H1 (cell line): ENCODE results near the gene EPN2. TPM values are rescaled to one million over a fixed set of nuclear protein-coding genes. Genes with fewer than 3 reads are reported as not detected.

Experiments used
- CTCF ChIA-PET: fragments of 300-600 bp; sonication (Branson Sonifier 250); formaldehyde crosslinking; loops from one replicate; lab custom pipeline; 2021; ENCODE audit not compliant: partially characterized antibody; lab: Charles Lee
- POLR2A ChIA-PET: fragments of 300-600 bp; sonication (Branson Sonifier 250); formaldehyde crosslinking; loops from one replicate; lab custom pipeline; 2021; ENCODE audit warnings: inconsistent platforms; ENCODE audit not compliant: partially characterized antibody; lab: Charles Lee
- DNase-seq, 2 experiments: peaks; one replicate each; pipeline versions ENCODE4 v3.0.0 to v3.0.0-alpha.2; 2010 to 2022; ENCODE audit warnings: low spot score in 2 of 2, low read depth in 1 of 2, mixed read lengths in 1 of 2
- FAIRE-seq: peaks from 2 replicates; lab custom pipeline; 2011; peaks lifted over from hg19 to GRCh38; lab: Jason Lieb, UNC
- H2AFZ ChIP-seq: 2 replicates; pipeline ENCODE4 v1.8.1; 2012; ENCODE audit warnings: low read length, inconsistent platforms
- H2AK5ac ChIP-seq: 2 replicates; pipeline ENCODE4 v1.6.1; 2013; ENCODE audit warnings: low read depth, low read length
- H2BK120ac ChIP-seq: replicated peaks from 2 replicates; pipeline ENCODE3; 2013; ENCODE audit warnings: low read depth, low read length, inconsistent platforms
- H2BK12ac ChIP-seq: 2 replicates; pipeline ENCODE4 v1.6.1; 2013; ENCODE audit warnings: low read depth, low read length
- H2BK15ac ChIP-seq: 2 replicates; pipeline ENCODE4 v1.6.1; 2013; ENCODE audit warnings: low read length
- H2BK20ac ChIP-seq: 2 replicates; pipeline ENCODE4 v1.6.1; 2013; ENCODE audit warnings: low read length
- H2BK5ac ChIP-seq: 2 replicates; pipeline ENCODE4 v1.6.1; 2013; ENCODE audit warnings: low read depth, low read length
- H3K14ac ChIP-seq: 2 replicates; pipeline ENCODE4 v1.6.1; 2013; ENCODE audit warnings: inconsistent platforms; ENCODE audit not compliant: insufficient read length
- H3K18ac ChIP-seq: 2 replicates; pipeline ENCODE4 v1.6.1; 2013; ENCODE audit warnings: low read length; ENCODE audit errors: extremely low read depth
- H3K23ac ChIP-seq: 2 replicates; pipeline ENCODE4 v1.6.1; 2013; ENCODE audit warnings: inconsistent platforms; ENCODE audit not compliant: insufficient read length
- H3K23me2 ChIP-seq: 2 replicates; pipeline ENCODE4 v1.6.1; 2013; ENCODE audit warnings: low read depth, low read length
- H3K27ac ChIP-seq: 2 replicates; pipeline ENCODE4 v1.6.1; 2011; ENCODE audit warnings: low read depth, low read length, inconsistent platforms
- H3K27me3 ChIP-seq, 4 experiments: replicated peaks in 1 of 4; 1 replicate in 1 of 4; 2 replicates in 3 of 4; pipeline versions ENCODE4 v1.6.1 to v1.8.1; 2011 to 2013; ENCODE audit warnings: low read length in 3 of 4, mild to moderate bottlenecking in 3 of 4, inconsistent platforms in 2 of 4, mixed read lengths in 2 of 4, moderate library complexity in 1 of 4; ENCODE audit not compliant: control insufficient read depth in 3 of 4, insufficient read depth in 3 of 4; ENCODE audit errors: extremely low read depth in 1 of 4
- H3K36me3 ChIP-seq, 4 experiments: 2 replicates each; pipeline versions ENCODE4 v1.6.1 to v1.8.1; 2011 to 2013; ENCODE audit warnings: mild to moderate bottlenecking in 4 of 4, low read length in 3 of 4, moderate library complexity in 2 of 4, control low read depth in 1 of 4, inconsistent platforms in 1 of 4; ENCODE audit not compliant: insufficient read depth in 4 of 4, control insufficient read depth in 2 of 4
- H3K4ac ChIP-seq: replicated peaks from 2 replicates; pipeline ENCODE3; 2013; ENCODE audit warnings: low read length, low read depth, mixed read lengths, inconsistent platforms; ENCODE audit not compliant: insufficient read length
- H3K4me1 ChIP-seq, 4 experiments: replicated peaks in 1 of 4; 1 replicate in 1 of 4; 2 replicates in 3 of 4; pipeline versions ENCODE4 v1.6.1 to v1.8.1; 2011 to 2013; ENCODE audit warnings: low read length in 3 of 4, inconsistent platforms in 2 of 4, mixed read lengths in 1 of 4; ENCODE audit not compliant: insufficient read depth in 4 of 4, control insufficient read depth in 3 of 4
- H3K4me2 ChIP-seq, 2 experiments: 2 replicates each; pipeline versions ENCODE4 v1.6.1 to v1.8.1; 2011 to 2013; ENCODE audit warnings: low read depth in 2 of 2, low read length in 2 of 2, control low read depth in 1 of 2, inconsistent platforms in 1 of 2, mild to moderate bottlenecking in 1 of 2; ENCODE audit not compliant: insufficient read depth in 1 of 2
- H3K4me3 ChIP-seq, 4 experiments: fragments of 200-600, 300-600 bp in 1 of 4; sonication (generic), shearing (Covaris generic), sonication (Bioruptor Twin) in 1 of 4; 2 replicates each; pipeline versions ENCODE4 v1.5.1 to v1.8.1; 2011 to 2016; ENCODE audit warnings: low read length in 4 of 4, low read depth in 3 of 4, control low read depth in 2 of 4, inconsistent platforms in 2 of 4, mild to moderate bottlenecking in 2 of 4, mixed read lengths in 1 of 4, moderate library complexity in 1 of 4; ENCODE audit not compliant: insufficient read depth in 2 of 4; ENCODE audit errors: extremely low read depth in 1 of 4
- H3K56ac ChIP-seq: replicated peaks from 2 replicates; pipeline ENCODE3; 2013; ENCODE audit warnings: low read depth, mild to moderate bottlenecking, mixed read lengths, low read length, inconsistent platforms; ENCODE audit not compliant: insufficient read length
- H3K79me1 ChIP-seq: 2 replicates; pipeline ENCODE4 v1.6.1; 2013; ENCODE audit warnings: low read depth, low read length, control low read depth
- H3K79me2 ChIP-seq, 2 experiments: 2 replicates each; pipeline versions ENCODE4 v1.6.1 to v1.8.1; 2012 to 2013; ENCODE audit warnings: low read length in 2 of 2, mild to moderate bottlenecking in 2 of 2, inconsistent platforms in 1 of 2; ENCODE audit not compliant: insufficient read depth in 2 of 2, control insufficient read depth in 1 of 2
- H3K9ac ChIP-seq, 4 experiments: replicated peaks in 1 of 4; 1 replicate in 1 of 4; 2 replicates in 3 of 4; pipeline versions ENCODE4 v1.6.1 to v1.8.1; 2011 to 2013; ENCODE audit warnings: low read depth in 3 of 4, low read length in 3 of 4, control low read depth in 2 of 4, mild to moderate bottlenecking in 2 of 4, moderate library complexity in 2 of 4, inconsistent platforms in 1 of 4; ENCODE audit errors: extremely low read depth in 1 of 4
- H3K9me3 ChIP-seq, 2 experiments: 2 replicates each; pipeline versions ENCODE4 v1.6.1 to v1.8.1; 2012 to 2013; ENCODE audit warnings: mild to moderate bottlenecking in 2 of 2, moderate library complexity in 2 of 2, control low read depth in 1 of 2, inconsistent platforms in 1 of 2, low read depth in 1 of 2, low read length in 1 of 2, mixed read lengths in 1 of 2; ENCODE audit not compliant: insufficient read depth in 2 of 2
- H4K20me1 ChIP-seq, 2 experiments: replicated peaks in 1 of 2; 2 replicates each; pipeline versions ENCODE3 to v1.8.1; 2011 to 2013; ENCODE audit warnings: inconsistent platforms in 2 of 2, low read length in 2 of 2, mild to moderate bottlenecking in 1 of 2; ENCODE audit not compliant: insufficient read depth in 2 of 2, control insufficient read depth in 1 of 2
- H4K5ac ChIP-seq: 2 replicates; pipeline ENCODE4 v1.6.1; 2013; ENCODE audit warnings: low read length, low read depth, mixed read lengths, inconsistent platforms; ENCODE audit not compliant: insufficient read length
- H4K8ac ChIP-seq: 2 replicates; pipeline ENCODE4 v1.8.0; 2013; ENCODE audit warnings: mild to moderate bottlenecking, moderate library complexity, low read length, inconsistent platforms; ENCODE audit not compliant: insufficient read depth; ENCODE audit errors: extremely low read depth
- H4K91ac ChIP-seq: replicated peaks from 2 replicates; pipeline ENCODE3; 2013; ENCODE audit warnings: low read length, mixed read lengths, inconsistent platforms; ENCODE audit not compliant: insufficient read length
- CEBPB ChIP-seq: IDR thresholded peaks from 2 replicates; pipeline ENCODE4 v1.6.1; 2012; ENCODE audit warnings: low read depth, low read length
- CTBP2 ChIP-seq: IDR thresholded peaks from 2 replicates; pipeline ENCODE4 v1.7.0; 2011; ENCODE audit warnings: borderline replicate concordance, mild to moderate bottlenecking, moderate library complexity, mixed read lengths, low read length; ENCODE audit not compliant: insufficient read depth, insufficient read length
- E2F6 ChIP-seq: IDR thresholded peaks from 2 replicates; pipeline ENCODE4 v1.6.1; 2012; ENCODE audit warnings: inconsistent platforms
- GABPA ChIP-seq: IDR thresholded peaks from 2 replicates; pipeline ENCODE4 v1.6.1; 2011; ENCODE audit warnings: mild to moderate bottlenecking, low read length, moderate library complexity, borderline replicate concordance; ENCODE audit not compliant: insufficient read depth
- RXRA ChIP-seq: IDR thresholded peaks from 2 replicates; pipeline ENCODE4 v1.6.1; 2011; ENCODE audit warnings: low read depth, mild to moderate bottlenecking, low read length, moderate library complexity; ENCODE audit not compliant: insufficient read depth
- SIRT6 ChIP-seq: IDR thresholded peaks from one replicate; pipeline ENCODE4 v1.7.1; 2012; ENCODE audit warnings: low read length, inconsistent platforms
- SIX5 ChIP-seq: IDR thresholded peaks from 2 replicates; pipeline ENCODE4 v1.6.1; 2011; ENCODE audit warnings: mild to moderate bottlenecking, low read depth, low read length
- SP2 ChIP-seq: IDR thresholded peaks from 2 replicates; pipeline ENCODE4 v1.6.1; 2012; ENCODE audit warnings: mild to moderate bottlenecking, low read length, inconsistent platforms
- SP4 ChIP-seq: IDR thresholded peaks from 2 replicates; pipeline ENCODE4 v1.6.1; 2012; ENCODE audit warnings: low read length, inconsistent platforms
- TBP ChIP-seq: IDR thresholded peaks from 2 replicates; pipeline ENCODE4 v1.6.1; 2011; ENCODE audit warnings: low read depth, low read length, improper control_type of control experiment
- TCF12 ChIP-seq: IDR thresholded peaks from 2 replicates; pipeline ENCODE4 v1.6.1; 2011; ENCODE audit warnings: low read depth, mild to moderate bottlenecking, low read length
- YY1 ChIP-seq: IDR thresholded peaks from 2 replicates; pipeline ENCODE4 v1.6.1; 2011; ENCODE audit warnings: low read depth, mild to moderate bottlenecking, low read length
- WGBS, 2 experiments: shearing (Covaris generic) in 1 of 2; methylation state at CpG; one replicate each; pipeline versions ENCODE4 v1.1.6 to v1.1.7; 2013 to 2015; ENCODE audit warnings: low lambda C conversion rate in 2 of 2, mixed read lengths in 2 of 2, inconsistent platforms in 1 of 2, low coverage in 1 of 2, missing lambda C conversion rate in 1 of 2; ENCODE audit not compliant: insufficient replicate concordance in 2 of 2, insufficient coverage in 1 of 2, insufficient read length in 1 of 2; ENCODE audit errors: extremely low coverage in 1 of 2, missing lambda C conversion rate in 1 of 2; 5-methylcytosine and 5-hydroxymethylcytosine counted together
- polyA plus RNA-seq, 7 experiments: library from polyadenylated mRNA; depleted of rRNA in 3 of 7; stranded (reverse) in 5 of 7; unstranded in 2 of 7; fragments of >200 nt in 5 of 7; fragments of 200-250 nt in 2 of 7; gene quantifications; 1 replicate in 5 of 7; 2 replicates in 1 of 7; 4 replicates in 1 of 7; pipeline versions ENCODE4 v1.2.1 to v1.2.3, GENCODE V29; 2011 to 2013; ENCODE audit warnings: missing spikeins in 2 of 7, mixed read lengths in 2 of 7
- total RNA-seq: library from RNA; stranded (reverse); fragmentation: NEBNext Ultra II Directional; extraction: Animal tissue kit (Norgen Biotek cat#: 25700); gene quantifications from 2 replicates; pipeline ENCODE4 v1.2.1, GENCODE V29; 2021

EPN2 gene
- total and polyA plus RNA-seq, 2 of the 8 experiments (the other 6 are each of a cell fraction or from before 2014, with no cell fraction given), result 28.7 to 55.8 TPM

- Histone ChIP-seq H2BK5ac (no peak overlapping the region), H3K56ac (no peak overlapping the region), H3K27ac (no peak overlapping the region), H3K9ac (no peak overlapping the region), H3K4me3 (no peak overlapping the region), H4K91ac (no peak overlapping the region), H2AFZ (no peak overlapping the region), H3K4me1 (no peaks in the 10 kb centered on the region; a peak in 1 of 7 replicates), H2AK5ac (no peak overlapping the region), H3K18ac (no peak overlapping the region), H4K20me1 (peaks cover 16 to 20% of the 10 kb centered on the region in 2 experiments), H3K23ac (no peak overlapping the region), H3K27me3 (no peaks in the 10 kb centered on the region), H3K4ac (no peak overlapping the region), H3K23me2 (no peaks in the 10 kb centered on the region), H3K36me3 (peaks cover 0 to 4% (median 0%) of the 10 kb centered on the region in 4 experiments; a peak in 1 of 8 replicates), H2BK120ac (no peak overlapping the region), H2BK15ac (no peak overlapping the region), H2BK12ac (no peak overlapping the region), H4K5ac (no peak overlapping the region), H3K9me3 (no peaks in the 10 kb centered on the region), H4K8ac (no peak overlapping the region), H3K4me2 (no peak overlapping the region), H3K79me1 (peaks cover 17% of the 10 kb centered on the region), H3K14ac (no peak overlapping the region), H3K79me2 (peaks cover 0 to 51% of the 10 kb centered on the region in 2 experiments; a peak in 3 of 4 replicates), H2BK20ac (no peak overlapping the region)
- FAIRE-seq, result no peak
- ChIA-PET POLR2A (interaction anchor here (1.4 kb wide), 1 partner anchor 9 kb away, joined by 8 read pairs; no protein-coding TSS in a partner anchor), CTCF (interaction anchor here (1.4 to 3.5 kb wide), 5 partner anchors 11 to 53 kb away, joined by 5 to 22 read pairs (median 12); no protein-coding TSS in a partner anchor)
- WGBS, 2 experiments, result 86% methylated on average over 3 of the region's 3 CpGs; no CpG with 5 or more reads in 1 of the 2 experiments
- no peak for DNase-seq
- no peak for TF ChIP-seq GABPA
- no peak for TF ChIP-seq YY1
- TF ChIP-seq SP2, result no peak
- no peak for TF ChIP-seq SIRT6
- no peak for TF ChIP-seq CTBP2
- no peak for TF ChIP-seq RXRA
- no peak for TF ChIP-seq CEBPB
- no peak for TF ChIP-seq SP4
- no peak for TF ChIP-seq TBP
- TF ChIP-seq E2F6, result no peak
- no peak for TF ChIP-seq SIX5
- TF ChIP-seq TCF12, result no peak
Measured at GRCh38 chr17:19269641-19270040, 32.5 kb downstream of the EPN2 start.
